Iris pigment epithelial cell (primary cell): Measurements from ENCODE around the gene BCKDHB.

Source experiments
- DNase-seq: peaks from one replicate; pipeline ENCODE4 v3.0.0-alpha.2; 2011; ENCODE audit warnings: low read depth

Gene BCKDHB

GRCh38 chr6:80331974-80332373 is 225.5 kb downstream of the BCKDHB start:
- DNase-seq: no peak

DNA sequence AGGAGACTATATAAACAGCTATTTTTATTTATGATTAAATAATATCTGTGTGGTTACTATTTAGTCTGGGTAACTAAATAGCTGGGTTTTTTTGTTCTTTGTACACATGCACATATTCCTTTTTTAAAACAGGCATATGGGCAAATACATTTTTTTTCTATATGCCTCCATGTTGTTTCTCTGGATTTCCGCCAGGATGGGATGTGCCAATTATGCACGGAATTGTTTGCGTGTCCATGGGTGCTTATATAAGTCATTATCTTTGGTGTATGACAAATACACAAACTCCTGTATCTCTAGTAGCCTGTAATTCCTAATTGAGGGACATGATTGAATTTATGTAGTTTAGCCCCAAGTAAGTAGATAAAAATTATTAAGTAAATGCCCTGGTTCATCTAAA is 226.9 kb downstream of the BCKDHB start:
- no peak for DNase-seq

GRCh38 chr6:80335121-80335531 is 228.7 kb downstream of the BCKDHB start:
- DNase-seq: no peak

GRCh38 chr6:80336911-80337310 is 230.4 kb downstream of the BCKDHB start:
- no peak for DNase-seq

GRCh38 chr6:80338201-80338836 is 231.8 kb downstream of the BCKDHB start:
- peak; percentile 37 for DNase-seq

DNA sequence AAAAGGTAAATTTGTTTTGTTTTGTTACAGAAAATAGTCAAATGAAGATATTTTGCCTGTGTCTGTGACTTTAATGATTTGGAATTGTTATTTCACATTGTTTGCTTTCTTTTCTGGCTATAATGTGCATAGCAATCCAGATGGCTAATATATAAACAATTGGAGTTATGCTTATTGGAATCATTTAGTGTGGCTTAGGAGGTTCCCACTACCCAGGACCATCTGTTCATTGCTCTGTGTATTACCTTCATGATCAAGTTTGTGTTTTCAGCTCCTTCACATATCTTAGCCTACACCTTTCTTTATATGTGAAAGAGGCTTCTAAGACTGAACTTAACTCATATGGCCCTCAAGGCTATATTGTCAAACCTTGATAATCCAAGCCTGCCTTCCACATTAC is 232.9 kb downstream of the BCKDHB start:
- DNase-seq: no peak

DNA sequence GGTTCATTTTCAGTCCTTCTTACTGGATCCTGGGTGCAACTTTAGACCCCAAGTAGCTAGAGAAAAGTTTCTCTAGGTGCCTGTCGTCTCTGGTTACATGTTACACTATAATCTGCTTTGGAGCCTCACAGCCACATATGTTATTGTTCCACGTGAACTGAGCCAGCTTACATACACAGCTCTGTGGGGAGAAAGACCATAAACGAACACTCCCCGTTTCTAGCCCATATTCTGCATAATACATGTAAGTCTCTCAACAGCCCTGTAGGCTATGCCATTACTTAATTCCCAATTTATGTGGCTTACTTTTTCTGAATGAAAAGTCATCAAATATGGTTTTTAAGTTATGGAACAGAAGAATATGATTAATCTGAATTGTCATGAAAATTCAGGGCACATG is 233.8 kb downstream of the BCKDHB start:
- DNase-seq: no peak

DNA sequence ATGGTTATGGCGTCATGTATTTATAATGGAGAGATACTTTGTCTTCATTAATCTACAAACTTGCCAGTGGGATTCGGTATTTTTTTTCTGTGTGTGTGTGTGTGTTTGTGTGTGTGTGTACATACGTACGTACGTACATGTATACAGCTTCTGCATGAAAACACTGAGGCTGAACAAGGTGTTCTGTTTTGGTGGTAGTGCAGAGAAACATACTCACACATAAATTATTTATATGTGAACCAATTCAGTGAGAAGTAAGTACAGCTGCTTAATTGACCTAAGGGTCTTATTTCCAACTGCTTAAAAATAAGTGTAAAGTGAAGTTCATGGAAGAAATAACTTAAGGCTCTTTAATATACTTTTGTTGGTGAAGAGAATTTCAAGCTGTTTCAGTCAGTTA is 234.2 kb downstream of the BCKDHB start:
- no peak for DNase-seq

- peak; percentile 40 for DNase-seq
These were observed 234.9 kb downstream of the BCKDHB start for GRCh38 chr6:80341330-80341729.

GRCh38 chr6:80343511-80343910 is 237.0 kb downstream of the BCKDHB start:
- DNase-seq: peak; percentile 12

- no peak for DNase-seq
These were observed 240.6 kb downstream of the BCKDHB start for GRCh38 chr6:80347101-80347500.

DNA sequence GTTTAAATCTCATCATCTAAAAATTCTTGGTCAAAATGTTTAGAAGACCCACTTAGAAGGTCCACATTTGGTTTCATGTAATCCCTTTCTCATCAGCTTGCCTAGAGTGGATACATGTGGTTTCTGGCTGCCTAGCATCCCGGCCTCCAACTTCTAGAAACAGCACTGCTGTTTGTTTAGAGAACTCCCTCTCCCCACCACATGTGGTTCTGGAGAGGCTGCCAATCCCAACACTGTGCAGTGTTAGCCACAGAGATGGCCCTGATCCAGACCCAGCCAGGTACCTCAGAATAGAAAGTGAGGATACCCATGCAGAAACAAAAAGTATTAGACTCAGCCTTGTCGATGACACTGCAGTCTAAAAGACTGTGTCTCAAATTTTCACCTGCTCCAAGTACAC is 241.8 kb downstream of the BCKDHB start:
- peak; percentile 48 for DNase-seq

GRCh38 chr6:80356000-80356399 is 249.5 kb downstream of the BCKDHB start:
- DNase-seq: no peak

DNA sequence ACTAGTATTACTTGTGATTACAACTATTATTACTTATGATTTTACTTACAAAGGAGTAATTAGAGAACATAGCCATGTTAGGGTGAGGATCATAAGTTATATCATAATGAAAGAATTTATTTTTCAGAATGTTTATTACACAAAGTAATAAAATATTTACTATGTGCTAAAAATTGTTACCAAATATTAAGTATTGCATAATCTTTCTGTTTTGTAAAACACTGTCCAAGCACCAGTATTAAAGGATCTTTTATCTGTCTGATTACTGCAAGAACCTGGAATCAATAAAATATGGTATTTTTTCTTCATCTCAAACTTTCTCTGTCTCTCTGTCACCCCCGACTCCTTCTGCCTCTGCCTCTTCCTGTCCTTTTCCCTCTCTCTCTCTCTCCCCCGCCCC is 250.1 kb downstream of the BCKDHB start:
- no peak for DNase-seq

GRCh38 chr6:80357081-80357480 is 250.6 kb downstream of the BCKDHB start:
- no peak for DNase-seq

DNA sequence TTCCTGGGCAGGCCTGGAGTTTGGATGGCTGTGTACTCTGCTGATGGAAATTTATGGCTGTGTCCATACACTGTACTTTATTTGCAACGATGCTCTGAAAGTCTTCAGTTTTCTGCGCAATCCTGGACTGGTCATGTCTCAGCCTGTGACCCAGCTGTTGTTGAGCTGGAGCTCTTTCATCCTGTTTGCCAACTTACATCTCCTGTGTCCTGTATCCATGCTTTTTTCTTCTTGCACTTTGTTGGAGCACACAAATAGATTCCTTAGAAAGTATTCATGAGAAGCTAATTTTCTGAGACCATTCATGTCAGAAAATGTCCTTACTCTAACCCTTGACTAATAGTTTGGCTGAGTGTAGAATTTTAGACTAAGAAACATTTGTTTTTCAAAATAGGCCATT is 251.2 kb downstream of the BCKDHB start:
- no peak for DNase-seq

DNA sequence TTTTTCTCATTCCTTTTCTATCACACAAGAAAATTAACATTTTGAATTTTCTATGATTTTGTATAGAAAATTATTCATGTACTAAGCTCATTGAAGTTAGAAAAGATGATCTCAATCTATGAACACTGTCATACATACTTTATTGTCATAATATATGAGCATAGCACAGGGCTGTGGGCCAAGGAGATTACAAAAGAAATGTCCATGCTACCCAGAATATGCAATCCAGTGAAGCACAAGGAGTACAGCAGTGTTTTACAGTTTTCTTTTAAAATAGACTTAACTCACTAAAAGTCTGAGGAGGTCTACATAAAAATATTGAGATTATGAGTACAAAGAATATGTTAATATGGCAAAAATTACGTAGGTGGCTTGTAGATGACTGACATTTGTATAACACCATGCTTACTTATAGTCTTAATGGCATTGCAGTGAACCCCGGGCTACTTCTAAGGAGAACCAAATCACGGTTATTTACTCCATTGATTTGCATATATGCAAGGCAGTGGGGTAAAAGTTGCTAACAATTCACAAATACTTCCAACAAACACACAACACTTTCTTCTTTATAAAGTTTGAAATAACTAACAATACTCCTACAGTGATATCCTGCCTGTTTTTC is 257.1 kb downstream of the BCKDHB start:
- DNase-seq: peak; percentile 25

DNA sequence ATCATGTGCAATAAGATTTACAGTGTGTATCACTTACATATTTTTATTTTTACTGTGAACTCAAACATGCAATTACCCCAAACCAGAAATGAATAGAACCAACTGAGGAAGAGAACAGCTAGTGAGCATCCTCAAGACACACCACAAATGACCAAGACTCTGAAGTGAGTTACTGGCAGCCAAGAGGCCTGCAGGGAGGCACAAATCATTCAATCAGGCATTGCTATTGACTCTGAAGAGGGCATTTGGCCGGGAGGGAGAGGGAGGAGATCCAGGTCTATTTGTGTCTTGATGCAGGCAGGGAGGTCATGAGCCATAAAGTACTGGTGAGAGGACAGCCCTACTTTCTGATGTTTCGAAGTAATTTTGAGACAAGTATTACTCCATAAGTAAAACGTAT is 257.7 kb downstream of the BCKDHB start:
- DNase-seq: no peak

DNA sequence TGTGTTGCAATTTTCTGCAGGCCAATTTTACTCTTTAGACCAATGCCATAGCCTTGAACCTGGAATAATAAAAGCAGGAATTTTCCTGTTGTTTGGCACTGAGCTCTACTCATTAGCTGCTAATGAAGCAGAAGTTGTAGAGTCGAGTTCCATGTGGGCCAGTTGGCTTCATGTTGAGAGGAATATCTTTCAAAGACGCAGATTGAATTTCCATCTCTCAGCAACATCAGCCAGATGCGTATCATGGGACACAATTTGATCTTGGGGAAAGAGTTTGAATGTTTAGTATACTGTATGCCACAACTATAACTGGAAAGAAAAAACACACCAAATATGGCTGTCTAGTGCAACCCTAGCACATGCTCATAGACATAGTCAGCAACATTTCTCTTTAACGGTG is 259.6 kb downstream of the BCKDHB start:
- DNase-seq: no peak

DNA sequence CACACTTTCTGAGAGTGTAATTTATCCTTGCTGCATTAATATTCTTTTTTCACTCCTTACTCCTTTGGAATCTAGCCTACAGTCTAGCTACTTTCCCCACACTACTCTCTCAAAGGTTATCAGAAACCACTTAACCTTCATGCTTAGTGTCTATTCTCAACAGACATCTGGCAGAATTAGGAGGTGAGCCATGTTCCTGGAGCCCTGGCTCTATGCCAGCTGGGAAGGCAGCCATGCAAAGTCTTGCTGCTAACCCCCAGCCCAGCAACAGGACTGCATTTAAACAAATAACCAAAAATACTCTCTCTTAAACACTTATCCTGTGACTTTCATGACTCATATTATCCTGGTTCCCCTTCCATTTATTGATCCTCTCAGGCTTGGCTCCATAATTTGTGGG is 260.2 kb downstream of the BCKDHB start:
- peak; percentile 59 for DNase-seq

DNA sequence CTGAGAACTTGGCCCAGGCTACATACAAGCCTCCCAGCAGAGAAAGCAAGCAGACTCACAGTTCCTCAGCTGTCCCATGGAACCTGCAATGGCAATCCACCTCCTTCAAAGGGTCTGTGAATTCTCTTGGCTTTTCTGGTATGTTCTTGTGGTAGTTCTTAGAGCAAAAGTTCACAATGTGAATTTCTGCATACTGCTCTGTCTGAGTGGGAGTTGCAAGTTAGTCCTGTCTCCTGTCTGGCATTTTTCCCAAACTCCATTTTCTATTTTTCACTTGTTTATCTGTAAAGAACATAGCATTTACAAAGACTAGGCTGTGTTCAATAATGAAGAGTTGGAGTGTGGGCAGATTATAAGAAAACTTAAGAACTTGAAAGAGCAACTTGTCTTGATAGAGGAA is 269.9 kb downstream of the BCKDHB start:
- peak; percentile 84 for DNase-seq

DNA sequence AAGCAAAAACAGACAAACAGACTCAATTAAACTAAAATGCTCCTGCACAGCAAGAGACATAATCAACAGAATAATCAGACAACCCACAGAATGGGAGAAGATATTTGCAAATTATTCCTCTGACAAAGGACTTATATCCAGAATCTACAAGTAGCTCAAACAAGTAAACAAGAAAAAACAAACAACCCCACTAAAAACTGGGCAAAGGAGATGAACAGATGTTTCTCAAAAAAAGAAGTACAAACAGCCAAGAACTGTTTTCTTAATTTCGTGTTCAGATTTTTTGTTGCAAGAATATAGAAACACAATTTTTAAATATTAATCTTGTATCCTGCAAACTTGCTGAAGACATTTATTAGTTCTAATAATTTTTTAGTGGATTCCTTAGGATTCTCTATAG is 274.1 kb downstream of the BCKDHB start:
- DNase-seq: no peak

DNA sequence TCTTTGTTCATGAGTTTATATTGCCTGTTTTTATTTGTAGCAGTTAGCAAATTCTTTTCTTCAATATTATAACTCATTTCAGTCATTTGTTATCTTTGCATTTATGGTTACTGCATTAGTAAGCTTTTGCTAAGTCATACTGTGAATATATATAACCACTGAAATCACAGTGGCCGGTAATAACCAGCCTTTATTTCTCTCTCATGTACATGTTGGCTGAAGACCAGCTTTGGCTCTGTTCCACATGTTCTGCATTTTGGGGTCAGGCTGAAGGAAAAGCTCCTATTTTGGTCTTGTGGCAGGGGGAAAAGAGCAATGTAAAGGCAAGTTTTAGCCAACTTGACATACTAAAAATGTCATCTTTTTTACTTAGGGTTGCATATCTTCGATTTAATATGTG is 276.3 kb downstream of the BCKDHB start:
- peak; percentile 56 for DNase-seq

DNA sequence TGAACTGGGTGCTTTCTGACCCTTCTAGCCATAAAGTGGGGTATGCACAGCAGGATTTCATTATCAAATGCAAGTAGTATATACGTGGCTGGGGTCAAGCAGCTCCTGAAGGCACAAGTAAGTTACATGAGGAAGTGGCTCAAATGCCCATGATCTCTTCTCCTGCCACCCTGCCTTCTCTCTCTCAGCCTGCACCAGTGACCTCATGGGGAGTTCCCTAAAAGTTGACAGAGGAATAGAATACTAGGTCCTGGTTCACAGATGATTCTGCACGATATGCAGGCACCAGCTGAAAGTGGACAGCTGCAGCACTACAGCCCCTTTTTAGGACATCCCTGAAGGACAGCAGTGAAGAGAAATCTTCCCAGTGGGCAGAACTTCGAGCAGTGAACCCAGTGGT is 282.0 kb downstream of the BCKDHB start:
- no peak for DNase-seq
